ENCODE data around the gene PDCD10.

The PDCD10 gene

GRCh38 chr3:167762296-167762695 lies 27.6 kb upstream of the PDCD10 start:
- TF ChIP-seq EP300 (IDR thresholded peaks at IDR 0.05; ENCODE audit: borderline replicate concordance) (no peak), YY1 (IDR thresholded peaks at IDR 0.05; ENCODE audit: low read depth) (no peak), RAD21 (IDR thresholded peaks at IDR 0.05; ENCODE audit: low read depth) (no peak), MAX (IDR thresholded peaks at IDR 0.05) (no peak)

GRCh38 chr3:167761302-167761701 lies 26.6 kb upstream of the PDCD10 start:
- TF ChIP-seq TAF1 (IDR thresholded peaks at IDR 0.05; ENCODE audit: low read depth) (no peak), CEBPB (IDR thresholded peaks at IDR 0.05) (no peak), NFIC (IDR thresholded peaks at IDR 0.05) (no peak), RAD21 (IDR thresholded peaks at IDR 0.05; ENCODE audit: low read depth) (no peak), USF1 (IDR thresholded peaks at IDR 0.05) (no peak), FOXM1 (IDR thresholded peaks at IDR 0.05; ENCODE audit: borderline replicate concordance, low read depth) (no peak), TCF12 (IDR thresholded peaks at IDR 0.05; ENCODE audit: low read depth) (no peak), TEAD4 (IDR thresholded peaks at IDR 0.05) (no peak), YY1 (IDR thresholded peaks at IDR 0.05; ENCODE audit: low read depth) (no peak), ZBTB7A (IDR thresholded peaks at IDR 0.05; ENCODE audit: low read depth) (no peak), MAX (IDR thresholded peaks at IDR 0.05) (no peak), REST (IDR thresholded peaks at IDR 0.05; ENCODE audit: low read depth) (no peak), EGR1 (IDR thresholded peaks at IDR 0.05) (no peak), CREB1 (IDR thresholded peaks at IDR 0.05; ENCODE audit: low read depth) (no peak), EP300 (IDR thresholded peaks at IDR 0.05; ENCODE audit: borderline replicate concordance) (no peak)

GRCh38 chr3:167754049-167754448 lies 19.4 kb upstream of the PDCD10 start:
- no peak for TF ChIP-seq CREB1 (IDR thresholded peaks at IDR 0.05; ENCODE audit: low read depth)

- no peak for TF ChIP-seq USF1 (IDR thresholded peaks at IDR 0.05)
- no peak for TF ChIP-seq TAF1 (IDR thresholded peaks at IDR 0.05; ENCODE audit: low read depth)
- TF ChIP-seq ZBTB7A (IDR thresholded peaks at IDR 0.05; ENCODE audit: low read depth), result no peak
- no peak for TF ChIP-seq CREB1 (IDR thresholded peaks at IDR 0.05; ENCODE audit: low read depth)
- TF ChIP-seq FOXM1 (IDR thresholded peaks at IDR 0.05; ENCODE audit: borderline replicate concordance, low read depth), result no peak
- no peak for TF ChIP-seq CEBPB (IDR thresholded peaks at IDR 0.05)
- TF ChIP-seq EGR1 (IDR thresholded peaks at IDR 0.05), result no peak
- TF ChIP-seq MAX (IDR thresholded peaks at IDR 0.05), result no peak
- TF ChIP-seq RAD21 (IDR thresholded peaks at IDR 0.05; ENCODE audit: low read depth), result no peak
- no peak for TF ChIP-seq REST (IDR thresholded peaks at IDR 0.05; ENCODE audit: low read depth)
- no peak for TF ChIP-seq TEAD4 (IDR thresholded peaks at IDR 0.05)
- TF ChIP-seq NFIC (IDR thresholded peaks at IDR 0.05), result no peak
- no peak for TF ChIP-seq YY1 (IDR thresholded peaks at IDR 0.05; ENCODE audit: low read depth)
- TF ChIP-seq EP300 (IDR thresholded peaks at IDR 0.05; ENCODE audit: borderline replicate concordance), result no peak
- TF ChIP-seq TCF12 (IDR thresholded peaks at IDR 0.05; ENCODE audit: low read depth), result no peak
Observed at GRCh38 chr3:167750272-167750971, 15.7 kb upstream of the PDCD10 start.

- no peak for TF ChIP-seq RAD21 (IDR thresholded peaks at IDR 0.05; ENCODE audit: low read depth)
- no peak for TF ChIP-seq EP300 (IDR thresholded peaks at IDR 0.05; ENCODE audit: borderline replicate concordance)
- no peak for TF ChIP-seq EGR1 (IDR thresholded peaks at IDR 0.05)
- TF ChIP-seq ZBTB7A (IDR thresholded peaks at IDR 0.05; ENCODE audit: low read depth), result no peak
- no peak for TF ChIP-seq NFIC (IDR thresholded peaks at IDR 0.05)
- no peak for TF ChIP-seq CEBPB (IDR thresholded peaks at IDR 0.05)
- TF ChIP-seq CREB1 (IDR thresholded peaks at IDR 0.05; ENCODE audit: low read depth), result no peak
- TF ChIP-seq MAX (IDR thresholded peaks at IDR 0.05), result no peak
- TF ChIP-seq FOXM1 (IDR thresholded peaks at IDR 0.05; ENCODE audit: borderline replicate concordance, low read depth), result no peak
- TF ChIP-seq TEAD4 (IDR thresholded peaks at IDR 0.05), result no peak
- no peak for TF ChIP-seq YY1 (IDR thresholded peaks at IDR 0.05; ENCODE audit: low read depth)
- TF ChIP-seq USF1 (IDR thresholded peaks at IDR 0.05), result no peak
- no peak for TF ChIP-seq TCF12 (IDR thresholded peaks at IDR 0.05; ENCODE audit: low read depth)
- no peak for TF ChIP-seq TAF1 (IDR thresholded peaks at IDR 0.05; ENCODE audit: low read depth)
- no peak for TF ChIP-seq REST (IDR thresholded peaks at IDR 0.05; ENCODE audit: low read depth)
Observed at GRCh38 chr3:167749728-167750127, 15.0 kb upstream of the PDCD10 start.
